GM10248 (cell line): ENCODE data around the gene ABCA5.

Experiments
- CTCF ChIA-PET: fragments of 300-600 bp; sonication (Branson Sonifier 250); formaldehyde crosslinking; extraction: SDS; loops from one replicate; lab custom pipeline; 2021; ENCODE audit warnings: antibody characterized with exemption; lab: Yijun Ruan, JAX
- POLR2A ChIA-PET: fragments of 350-650 bp; sonication (Branson Sonifier 250); formaldehyde crosslinking; extraction: SDS; loops from one replicate; lab custom pipeline; 2020; ENCODE audit warnings: antibody characterized with exemption; lab: Yijun Ruan, JAX
- DNase-seq: peaks from one replicate; pipeline ENCODE4 v3.0.0; 2012; ENCODE audit errors: extremely low spot score
- CTCF ChIP-seq: IDR thresholded peaks from 2 replicates; pipeline ENCODE4 v1.5.1; 2012; ENCODE audit warnings: mild to moderate bottlenecking, low read depth; ENCODE audit errors: extremely low read depth, missing control alignments, control extremely low read depth

ABCA5 gene

GRCh38 chr17:69346766-69347165 is 19.8 kb upstream of the ABCA5 start:
- no peak for TF ChIP-seq CTCF
- DNase-seq = no peak
- POLR2A ChIA-PET = no interaction called here
- CTCF ChIA-PET = interaction anchor here (1.0 kb wide), 1 partner anchor 9 kb away, joined by 3 read pairs; no protein-coding TSS in a partner anchor

- ChIA-PET CTCF (no interaction called here), POLR2A (no interaction called here)
- no peak for TF ChIP-seq CTCF
- DNase-seq = no peak
These were observed 18.0 kb upstream of the ABCA5 start for GRCh38 chr17:69344939-69345338.

GRCh38 chr17:69342896-69343644 is 16.1 kb upstream of the ABCA5 start:
- no peak for TF ChIP-seq CTCF
- no peak for DNase-seq
- CTCF ChIA-PET = interaction anchor here (0.9 kb wide), 1 partner anchor 95 kb away, joined by 3 read pairs; no protein-coding TSS in a partner anchor
- POLR2A ChIA-PET = no interaction called here

GRCh38 chr17:69339937-69340336 is 13.0 kb upstream of the ABCA5 start:
- no peak for TF ChIP-seq CTCF
- no peak for DNase-seq
- ChIA-PET POLR2A (no interaction called here), CTCF (no interaction called here)

GRCh38 chr17:69336996-69337395 is 10.1 kb upstream of the ABCA5 start:
- ChIA-PET POLR2A (no interaction called here), CTCF (interaction anchor here (1.2 to 1.5 kb wide), 2 partner anchors 9 to 24 kb away, joined by 3 to 4 read pairs; no protein-coding TSS in a partner anchor)
- no peak for DNase-seq
- no peak for TF ChIP-seq CTCF

GRCh38 chr17:69336580-69336979 is 9.6 kb upstream of the ABCA5 start:
- DNase-seq = no peak
- CTCF ChIA-PET = interaction anchor here (1.2 to 2.6 kb wide), 3 partner anchors 10 to 24 kb away, joined by 3 to 11 read pairs (median 4); partner anchors contain the start of gene ABCA5
- POLR2A ChIA-PET = no interaction called here
- no peak for TF ChIP-seq CTCF
